D721Med (cell line): ENCODE data around the gene CAT.

Source experiments
- DNase-seq: peaks from one replicate; pipeline ENCODE4 v3.0.0; 2011; ENCODE audit warnings: low spot score; ENCODE audit not compliant: insufficient read length
- FAIRE-seq: peaks from 2 replicates; lab custom pipeline; 2011; peaks lifted over from hg19 to GRCh38; lab: Jason Lieb, UNC
- TF ChIP-seq, protein P1 (sequence below): IDR thresholded peaks from 2 replicates; pipeline ENCODE4 v1.5.1; 2012; ENCODE audit warnings: mild to moderate bottlenecking, control low read depth; ENCODE audit not compliant: insufficient read depth; ENCODE audit errors: missing control alignments

The CAT gene

GRCh38 chr11:34433899-34434298 is 4.8 kb upstream of the CAT start:
- DNase-seq (no peak), FAIRE-seq (no peak)
- TF ChIP-seq, protein P1, sequence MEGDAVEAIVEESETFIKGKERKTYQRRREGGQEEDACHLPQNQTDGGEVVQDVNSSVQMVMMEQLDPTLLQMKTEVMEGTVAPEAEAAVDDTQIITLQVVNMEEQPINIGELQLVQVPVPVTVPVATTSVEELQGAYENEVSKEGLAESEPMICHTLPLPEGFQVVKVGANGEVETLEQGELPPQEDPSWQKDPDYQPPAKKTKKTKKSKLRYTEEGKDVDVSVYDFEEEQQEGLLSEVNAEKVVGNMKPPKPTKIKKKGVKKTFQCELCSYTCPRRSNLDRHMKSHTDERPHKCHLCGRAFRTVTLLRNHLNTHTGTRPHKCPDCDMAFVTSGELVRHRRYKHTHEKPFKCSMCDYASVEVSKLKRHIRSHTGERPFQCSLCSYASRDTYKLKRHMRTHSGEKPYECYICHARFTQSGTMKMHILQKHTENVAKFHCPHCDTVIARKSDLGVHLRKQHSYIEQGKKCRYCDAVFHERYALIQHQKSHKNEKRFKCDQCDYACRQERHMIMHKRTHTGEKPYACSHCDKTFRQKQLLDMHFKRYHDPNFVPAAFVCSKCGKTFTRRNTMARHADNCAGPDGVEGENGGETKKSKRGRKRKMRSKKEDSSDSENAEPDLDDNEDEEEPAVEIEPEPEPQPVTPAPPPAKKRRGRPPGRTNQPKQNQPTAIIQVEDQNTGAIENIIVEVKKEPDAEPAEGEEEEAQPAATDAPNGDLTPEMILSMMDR, result no peak

GRCh38 chr11:34437224-34438125 is 1.3 kb upstream of the CAT start:
- no peak for DNase-seq
- TF ChIP-seq, protein P1, result no peak
- no peak for FAIRE-seq

GRCh38 chr11:34439610-34440198 is 970 bp downstream of the CAT start:
- no peak for FAIRE-seq
- no peak for DNase-seq
- TF ChIP-seq, protein P1, result no peak

- no peak for DNase-seq
- TF ChIP-seq, protein P1, result no peak
- no peak for FAIRE-seq
These were observed 3.1 kb downstream of the CAT start for GRCh38 chr11:34441814-34442213.

GRCh38 chr11:34443136-34443535 is 4.4 kb downstream of the CAT start:
- no peak for FAIRE-seq
- TF ChIP-seq, protein P1, result no peak
- no peak for DNase-seq

- FAIRE-seq (no peak), DNase-seq (no peak)
- TF ChIP-seq, protein P1, result no peak
These were observed 5.7 kb downstream of the CAT start for GRCh38 chr11:34444428-34444827.

- TF ChIP-seq, protein P1, result no peak
- no peak for FAIRE-seq
- no peak for DNase-seq
These were observed 7.2 kb downstream of the CAT start for GRCh38 chr11:34445956-34446355.
